NOMO-1 treated with DMSO at 0.1 percent for 48 hours (cell line): ENCODE results near the gene OGT.
"Not testable (repeated sequence)": the region's sequence is repeated elsewhere in the genome, so short reads cannot be mapped to it uniquely, and the experiment has no call there.

Experiments used
- DNase-seq: peaks from one replicate; lab custom pipeline; 2025; ENCODE audit not compliant: unreplicated experiment; lab: John Stamatoyannopoulos, UW

OGT gene

DNA sequence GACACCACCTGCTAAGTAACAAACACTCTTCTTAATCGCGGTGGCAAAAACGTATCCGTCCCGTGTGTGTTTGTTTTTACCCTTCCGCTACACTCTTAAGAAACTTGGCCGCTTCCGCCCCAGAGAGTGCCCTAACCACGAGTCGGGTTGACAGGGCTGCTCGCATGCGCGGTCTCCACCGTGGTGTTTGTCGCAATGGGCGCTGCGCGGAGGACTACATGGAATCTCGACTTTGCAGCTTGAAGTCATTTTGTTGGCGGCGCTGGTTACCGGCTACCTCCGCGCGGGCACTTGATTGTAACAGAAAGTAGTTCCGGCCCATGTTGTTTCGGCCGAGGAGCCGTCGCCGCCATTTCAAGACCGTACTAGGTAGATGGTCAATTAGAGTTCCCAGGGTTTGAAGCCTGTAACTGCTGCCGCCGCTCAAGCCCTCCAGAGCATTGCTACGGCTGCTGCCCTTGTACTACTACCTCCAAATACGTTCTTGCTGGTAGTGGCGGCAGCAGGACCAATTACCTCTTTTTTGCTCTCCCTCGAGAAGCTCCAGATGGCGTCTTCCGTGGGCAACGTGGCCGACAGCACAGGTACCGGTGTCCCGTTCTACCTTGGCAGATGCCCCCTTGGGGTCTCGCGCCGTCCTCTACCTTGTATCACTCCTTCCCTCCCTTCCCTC is at the start of gene OGT:
Gene OGT, plus strand, starts transcription at position 352 of the 673 bp plus-strand sequence. Its CDS starts 196 bp downstream, at position 548.
- DNase-seq, result peak; percentile 87

DNA sequence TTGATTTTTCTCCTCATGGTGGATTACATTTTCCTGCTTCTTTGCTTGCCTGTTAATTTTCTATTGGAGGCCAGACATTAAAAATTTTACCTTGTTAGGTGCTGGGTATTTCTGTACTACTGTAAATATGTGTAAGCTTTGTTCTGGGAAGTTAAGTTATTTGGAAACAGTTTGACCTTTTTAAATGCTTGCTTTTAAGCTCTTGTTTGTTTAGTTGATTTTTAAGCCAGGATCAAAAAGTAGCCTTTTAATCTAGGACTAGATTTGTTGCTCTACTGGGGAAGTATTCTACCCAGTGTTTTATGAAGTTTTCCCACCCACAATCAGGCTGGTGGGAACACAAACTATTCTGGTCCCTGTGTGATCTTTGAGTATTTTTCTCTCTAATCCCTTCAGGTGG is 45.1 kb upstream of the OGT start:
- no peak for DNase-seq

GRCh38 chrX:71489540-71489939 is 43.4 kb upstream of the OGT start:
- DNase-seq, result no peak

GRCh38 chrX:71492231-71493065 is 40.5 kb upstream of the OGT start:
- DNase-seq, result peak; percentile 25

GRCh38 chrX:71493111-71493613 is 39.7 kb upstream of the OGT start:
- DNase-seq, result no peak

GRCh38 chrX:71495979-71496378 is 36.9 kb upstream of the OGT start:
- not testable (repeated sequence) for DNase-seq

DNA sequence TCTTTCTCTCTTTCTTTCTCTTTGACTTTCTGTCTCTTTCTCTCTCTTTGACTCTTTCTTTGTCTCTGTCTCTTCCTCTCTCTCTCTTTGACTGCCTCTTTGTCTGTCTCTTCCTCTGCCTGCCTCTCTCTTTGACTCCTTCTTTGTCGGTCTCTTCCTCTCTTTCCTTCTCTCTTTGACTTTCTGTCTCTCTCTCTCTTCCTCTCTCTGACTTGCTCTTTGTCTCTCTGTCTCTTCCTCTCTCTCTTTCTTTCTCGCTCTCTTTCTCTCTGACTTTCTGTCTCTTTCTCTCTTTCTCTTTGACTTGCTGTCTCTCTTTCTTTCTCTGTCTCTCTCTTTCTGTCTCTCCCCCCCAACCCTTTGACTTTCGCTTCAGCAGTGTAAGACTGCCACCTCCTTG is 36.4 kb upstream of the OGT start:
- no peak for DNase-seq

- not testable (repeated sequence) for DNase-seq
Measured at GRCh38 chrX:71502080-71502479, 30.8 kb upstream of the OGT start.

DNA sequence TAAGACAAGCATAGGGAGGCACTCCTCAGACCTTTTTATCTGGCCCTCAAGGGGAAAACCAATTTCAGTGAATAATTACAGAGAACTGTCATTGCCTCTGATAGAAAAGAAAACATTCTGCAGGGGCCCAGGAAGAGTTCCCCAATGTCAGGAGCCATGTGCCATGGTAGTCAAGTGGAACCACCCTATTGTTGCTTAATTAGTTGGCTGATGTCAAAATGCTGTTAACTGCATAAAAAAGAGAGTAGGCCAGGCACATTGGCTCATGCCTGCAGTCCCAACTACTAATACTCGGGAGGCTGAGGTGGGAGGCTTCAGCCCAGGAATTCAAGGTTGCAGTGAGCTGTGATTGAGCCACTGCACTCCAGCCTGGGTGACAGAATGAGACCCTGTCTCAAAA is 28.6 kb upstream of the OGT start:
- DNase-seq, result no peak

GRCh38 chrX:71509289-71509688 is 23.6 kb upstream of the OGT start:
- no peak for DNase-seq

GRCh38 chrX:71510161-71510560 is 22.7 kb upstream of the OGT start:
- DNase-seq, result no peak

DNA sequence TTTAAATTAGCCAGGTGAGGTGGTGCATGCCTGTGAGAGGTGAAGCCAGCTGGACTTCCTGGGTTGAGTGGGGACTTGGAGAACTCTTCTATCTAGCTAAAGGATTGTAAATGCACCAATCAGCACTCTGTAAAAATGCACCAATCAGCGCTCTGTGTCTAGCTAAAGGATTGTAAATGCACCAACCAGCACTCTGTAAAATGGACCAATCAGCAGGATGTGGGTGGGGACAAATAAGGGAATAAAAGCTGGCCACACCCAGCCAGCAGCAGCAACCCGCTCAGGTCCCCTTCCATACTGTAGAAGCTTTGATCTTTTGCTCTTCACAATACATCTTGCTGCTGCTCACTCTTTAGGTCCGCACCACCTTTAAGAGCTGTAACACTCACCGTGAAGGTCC is 19.2 kb upstream of the OGT start:
- not testable (repeated sequence) for DNase-seq

- DNase-seq, result peak; percentile 56
Measured at GRCh38 chrX:71514367-71515037, 18.4 kb upstream of the OGT start.

- DNase-seq, result no peak
Measured at GRCh38 chrX:71515038-71515396, 17.9 kb upstream of the OGT start.

GRCh38 chrX:71525316-71525715 is 7.6 kb upstream of the OGT start:
- no peak for DNase-seq

GRCh38 chrX:71532078-71532752 is 689 bp upstream of the OGT start:
- DNase-seq, result peak; percentile 50

GRCh38 chrX:71533516-71533850 is 579 bp downstream of the OGT start:
- DNase-seq, result no peak

DNA sequence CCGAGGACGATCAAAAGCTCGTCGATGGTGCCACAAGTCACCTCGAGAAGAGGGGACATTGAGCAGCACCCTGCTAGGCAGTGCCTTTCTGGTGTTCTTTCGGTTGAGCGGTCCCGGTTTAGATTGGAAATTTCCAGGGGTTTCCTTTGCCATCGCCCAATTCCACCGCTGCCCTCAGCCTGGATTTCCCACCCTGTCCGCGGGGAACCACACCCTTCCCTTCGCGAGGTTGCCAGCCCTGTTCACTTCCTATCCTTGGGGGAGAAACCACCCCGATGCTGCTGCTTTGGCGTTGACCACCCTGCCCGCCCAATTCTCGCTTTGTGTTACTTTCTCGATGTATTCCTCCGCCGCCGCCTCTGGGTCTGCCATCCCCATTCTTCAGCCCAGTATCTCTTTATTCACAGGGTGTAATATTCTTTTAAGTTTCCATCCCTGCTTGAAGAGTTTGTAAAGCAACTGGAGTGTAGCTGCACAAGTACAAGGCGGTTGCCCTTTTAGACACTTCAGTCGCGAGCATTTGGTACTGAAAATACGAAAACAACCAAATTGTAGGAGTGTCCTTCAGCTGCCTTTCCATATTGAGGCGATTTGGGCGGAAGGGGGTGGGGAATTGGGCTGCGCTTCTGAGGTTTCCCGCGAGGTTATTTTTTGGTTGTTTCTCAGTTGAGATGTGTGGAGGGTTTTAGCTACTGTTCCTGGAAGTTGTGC is 1.1 kb downstream of the OGT start:
- peak; percentile 24 for DNase-seq

DNA sequence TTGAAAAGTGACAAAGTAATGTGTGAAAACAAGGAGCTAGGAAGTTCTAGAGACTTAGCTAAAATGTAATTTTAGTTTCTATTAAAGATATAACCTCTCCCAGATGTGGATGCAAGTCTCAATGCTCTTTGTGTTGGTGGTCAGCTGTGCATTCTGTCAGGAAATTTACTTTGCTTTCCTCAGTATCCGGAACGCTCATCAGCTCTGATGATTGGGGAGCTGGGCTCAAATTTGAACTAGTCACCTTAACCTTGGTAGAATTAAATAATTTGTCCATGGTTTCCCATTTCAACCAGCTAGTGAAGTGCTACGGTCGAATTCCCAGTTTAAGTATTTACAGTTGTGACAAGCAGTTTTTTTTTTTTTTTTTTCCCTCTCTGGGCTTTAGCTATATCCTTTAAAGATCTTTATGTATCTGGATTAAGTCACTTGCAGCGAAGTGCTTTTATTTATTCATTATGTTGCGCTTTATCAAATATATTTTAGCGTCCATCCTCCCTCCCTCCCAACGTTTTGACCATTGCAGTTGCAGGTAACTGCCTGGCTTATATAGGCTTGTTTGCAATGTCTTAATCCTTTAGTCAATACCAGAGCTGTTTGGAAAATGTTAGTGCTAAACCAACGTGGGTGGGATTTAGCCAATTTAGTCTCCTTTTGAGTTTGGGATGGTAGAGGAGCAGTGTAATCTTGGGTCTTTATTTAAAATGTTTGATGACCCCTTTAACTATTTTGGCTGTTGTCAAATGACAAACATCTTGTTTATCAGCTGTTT is 2.1 kb downstream of the OGT start:
- no peak for DNase-seq

DNA sequence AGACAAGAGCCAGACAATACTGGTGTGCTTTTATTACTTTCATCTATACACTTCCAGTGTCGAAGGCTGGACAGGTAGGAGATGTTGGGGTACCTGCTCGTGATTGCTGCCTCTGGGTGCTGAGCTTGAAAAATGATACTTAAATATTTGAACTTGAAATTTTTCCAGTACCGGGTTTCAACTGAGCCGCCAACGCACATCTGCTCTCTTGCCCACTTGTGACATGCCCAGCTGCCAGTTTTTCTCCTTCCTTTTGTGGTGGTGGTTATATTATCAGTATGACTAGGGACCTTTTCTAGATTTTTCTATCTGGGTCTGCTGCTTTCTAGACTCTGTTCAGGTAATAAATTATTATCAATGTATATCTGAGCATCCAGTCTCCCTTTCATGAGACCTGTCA is 3.4 kb downstream of the OGT start:
- no peak for DNase-seq
